22Rv1 (cell line): ENCODE results near the gene USP13.

Source experiments
- ZFX ChIP-seq: fragments of 450-650 bp; IDR thresholded peaks from 2 replicates; pipeline ENCODE4 v1.6.1; 2017; ENCODE audit warnings: antibody characterized with exemption, borderline replicate concordance
- TF ChIP-seq, protein P1 (sequence below): fragments of 450-650 bp; IDR thresholded peaks from 2 replicates; pipeline ENCODE4 v1.5.1; 2017; ENCODE audit warnings: mild to moderate bottlenecking

DNA sequence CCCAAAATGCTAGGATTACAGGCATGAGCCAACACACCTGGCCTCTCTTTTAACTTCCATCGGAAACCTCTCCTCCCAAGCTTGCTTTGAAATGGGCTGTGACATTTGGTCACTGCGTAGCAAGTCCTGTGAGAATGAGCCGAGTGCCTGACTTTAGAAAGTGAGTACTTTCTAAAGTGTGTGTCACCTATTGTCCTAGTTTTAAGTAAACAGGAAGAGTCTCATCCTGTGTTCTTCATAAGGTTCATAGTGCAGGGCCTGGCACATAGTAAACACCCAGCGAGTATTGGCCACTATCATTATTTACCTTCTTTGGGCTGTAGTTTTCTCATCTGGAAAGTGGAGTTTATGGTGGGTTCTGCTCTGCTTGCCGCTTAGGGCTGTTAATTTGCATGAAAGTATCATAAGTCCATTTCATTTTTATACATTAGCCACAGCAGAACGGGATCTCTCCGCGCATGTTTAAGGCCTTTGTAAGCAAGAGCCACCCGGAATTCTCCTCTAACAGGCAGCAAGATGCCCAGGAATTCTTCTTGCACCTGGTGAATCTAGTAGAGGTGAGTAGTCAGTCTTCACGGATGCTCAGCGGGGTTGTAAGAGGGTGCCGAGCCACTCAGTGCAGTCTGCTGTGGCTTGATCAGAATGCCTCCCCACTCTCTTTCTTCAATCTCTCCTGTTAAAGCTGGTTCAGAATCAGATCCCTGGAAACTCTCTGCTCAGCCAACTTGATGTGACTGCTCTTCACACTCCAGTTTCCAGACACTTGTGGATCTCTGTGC lies 87.2 kb downstream of the USP13 start:
- TF ChIP-seq, protein P1, sequence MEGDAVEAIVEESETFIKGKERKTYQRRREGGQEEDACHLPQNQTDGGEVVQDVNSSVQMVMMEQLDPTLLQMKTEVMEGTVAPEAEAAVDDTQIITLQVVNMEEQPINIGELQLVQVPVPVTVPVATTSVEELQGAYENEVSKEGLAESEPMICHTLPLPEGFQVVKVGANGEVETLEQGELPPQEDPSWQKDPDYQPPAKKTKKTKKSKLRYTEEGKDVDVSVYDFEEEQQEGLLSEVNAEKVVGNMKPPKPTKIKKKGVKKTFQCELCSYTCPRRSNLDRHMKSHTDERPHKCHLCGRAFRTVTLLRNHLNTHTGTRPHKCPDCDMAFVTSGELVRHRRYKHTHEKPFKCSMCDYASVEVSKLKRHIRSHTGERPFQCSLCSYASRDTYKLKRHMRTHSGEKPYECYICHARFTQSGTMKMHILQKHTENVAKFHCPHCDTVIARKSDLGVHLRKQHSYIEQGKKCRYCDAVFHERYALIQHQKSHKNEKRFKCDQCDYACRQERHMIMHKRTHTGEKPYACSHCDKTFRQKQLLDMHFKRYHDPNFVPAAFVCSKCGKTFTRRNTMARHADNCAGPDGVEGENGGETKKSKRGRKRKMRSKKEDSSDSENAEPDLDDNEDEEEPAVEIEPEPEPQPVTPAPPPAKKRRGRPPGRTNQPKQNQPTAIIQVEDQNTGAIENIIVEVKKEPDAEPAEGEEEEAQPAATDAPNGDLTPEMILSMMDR = no peak
- TF ChIP-seq ZFX = no peak
